Caco-2 (cell line): ENCODE results near the gene AHRR. TPM values are rescaled to one million over a fixed set of nuclear protein-coding genes. Genes with fewer than 3 reads are reported as not detected.

ENCODE experiments used
- BruUV-seq: library from RNA; stranded (reverse); fragments of 400-500 nt; replicated peaks from 2 replicates; lab custom pipeline; 2021; lab: Mats Ljungman, UMichigan
- CTCF ChIA-PET: fragments of 300-600 bp; sonication (Branson Sonifier 250); formaldehyde crosslinking; loops from one replicate; lab custom pipeline; 2022; ENCODE audit warnings: antibody characterized with exemption; lab: Charles Lee
- POLR2A ChIA-PET: fragments of 300-600 bp; sonication (Branson Sonifier 250); formaldehyde crosslinking; loops from one replicate; lab custom pipeline; 2022; ENCODE audit warnings: antibody characterized with exemption; lab: Charles Lee
- DNase-seq, 2 experiments: peaks; one replicate each; pipeline versions ENCODE4 v3.0.0 to v3.0.0-alpha.2; 2020 to 2022
- H3K27me3 ChIP-seq: replicated peaks from 2 replicates; pipeline ENCODE4 v1.6.0; 2011; ENCODE audit warnings: low read length; ENCODE audit not compliant: control insufficient read depth, insufficient read depth
- H3K36me3 ChIP-seq: 2 replicates; pipeline ENCODE4 v1.5.1; 2011; ENCODE audit warnings: low read length; ENCODE audit not compliant: control insufficient read depth, insufficient read depth
- H3K4me1 ChIP-seq: fragments of 250-450 bp; sonication (Bioruptor Pico); 2 replicates; pipeline ENCODE4 v1.5.1; 2020; ENCODE audit warnings: mild to moderate bottlenecking
- H3K4me3 ChIP-seq: 2 replicates; pipeline ENCODE4 v1.5.1; 2011; ENCODE audit warnings: low read depth, mild to moderate bottlenecking, control low read depth, low read length
- H3K9me3 ChIP-seq: fragments of 250-450 bp; sonication (Bioruptor Pico); 2 replicates; pipeline ENCODE4 v1.5.1; 2020; ENCODE audit warnings: mild to moderate bottlenecking, moderate library complexity
- H3K27ac Mint-ChIP-seq: one replicate; pipeline ENCODE4 v1.8.0; 2022; ENCODE audit warnings: mixed read lengths; ENCODE audit not compliant: unreplicated experiment
- H3K27me3 Mint-ChIP-seq: one replicate; pipeline ENCODE4 v1.8.0; 2022; ENCODE audit warnings: mixed read lengths; ENCODE audit not compliant: insufficient read depth, unreplicated experiment
- H3K36me3 Mint-ChIP-seq: one replicate; pipeline ENCODE4 v1.8.0; 2022; ENCODE audit warnings: mild to moderate bottlenecking, mixed read lengths; ENCODE audit not compliant: insufficient read depth, unreplicated experiment
- H3K4me1 Mint-ChIP-seq: one replicate; pipeline ENCODE4 v1.8.0; 2022; ENCODE audit warnings: low read depth, mixed read lengths; ENCODE audit not compliant: unreplicated experiment
- H3K4me3 Mint-ChIP-seq: one replicate; pipeline ENCODE4 v1.8.0; 2022; ENCODE audit warnings: mild to moderate bottlenecking, moderate library complexity, mixed read lengths; ENCODE audit not compliant: unreplicated experiment
- H3K9me3 Mint-ChIP-seq: one replicate; pipeline ENCODE4 v1.8.0; 2022; ENCODE audit warnings: mixed read lengths; ENCODE audit not compliant: unreplicated experiment
- CTCF ChIP-seq, 2 experiments: fragments of 200-600 bp in 1 of 2; IDR thresholded peaks; 1 replicate in 1 of 2; 2 replicates in 1 of 2; pipeline versions ENCODE4 v1.5.1 to v1.8.0; 2011 to 2022; ENCODE audit warnings: antibody characterized with exemption in 1 of 2, control low read depth in 1 of 2, inconsistent platforms in 1 of 2, low read depth in 1 of 2, low read length in 1 of 2, mild to moderate bottlenecking in 1 of 2, moderate library complexity in 1 of 2; ENCODE audit not compliant: insufficient read depth in 1 of 2, severe bottlenecking in 1 of 2, unreplicated experiment in 1 of 2
- intact Hi-C: fragments of 100-400 bp; cut with micrococcal nuclease; formaldehyde crosslinking; loops from one replicate; pipeline ENCODE4 v1.10.0; 2022; ENCODE audit not compliant: unreplicated experiment
- total RNA-seq: library from RNA; stranded (reverse); gene quantifications from 2 replicates; pipeline ENCODE4 v1.2.3, GENCODE V29; 2022

AHRR gene
- total RNA-seq, 1 experiment from 2014 or later: 1.1 TPM

- ChIA-PET POLR2A (no interaction called here), CTCF (interaction anchor here (1.2 kb wide), 1 partner anchor 12 kb away, joined by 3 read pairs; no protein-coding TSS in a partner anchor)
- DNase-seq: peak; percentile 35 to 40
- Histone ChIP-seq H3K27me3 (no peaks in the 10 kb centered on the region), H3K36me3 (peaks cover 4% of the 10 kb centered on the region), H3K9me3 (no peaks in the 10 kb centered on the region), H3K4me1 (peaks cover 7% of the 10 kb centered on the region; the same call in 1 of the 2 replicates), H3K4me3 (no peak overlapping the region)
- Mint-ChIP-seq H3K27ac (no peak overlapping the region), H3K4me1 (no peaks in the 10 kb centered on the region), H3K27me3 (no peaks in the 10 kb centered on the region), H3K9me3 (no peaks in the 10 kb centered on the region), H3K36me3 (peaks cover 63% of the 10 kb centered on the region), H3K4me3 (no peak overlapping the region)
- TF ChIP-seq CTCF (IDR thresholded peaks at IDR 0.05; ENCODE audit: insufficient read depth in 1 of 2, low read depth in 1 of 2, low read length in 1 of 2, severe bottlenecking in 1 of 2, unreplicated experiment in 1 of 2): no peak
- intact Hi-C loops: no loop called here
- no TSS peak for BruUV-seq
Measured at GRCh38 chr5:458547-459353, 137.2 kb downstream of the AHRR start.

GRCh38 chr5:459562-460272 is 138.2 kb downstream of the AHRR start:
- no peak for TF ChIP-seq CTCF (IDR thresholded peaks at IDR 0.05; ENCODE audit: insufficient read depth in 1 of 2, low read depth in 1 of 2, low read length in 1 of 2, severe bottlenecking in 1 of 2, unreplicated experiment in 1 of 2)
- BruUV-seq: no TSS peak
- ChIA-PET POLR2A (no interaction called here), CTCF (no interaction called here)
- no peaks in the 10 kb centered on the region for H3K9me3 Mint-ChIP-seq
- Histone ChIP-seq H3K4me3 (no peak overlapping the region), H3K36me3 (peaks cover 4% of the 10 kb centered on the region), H3K27me3 (no peaks in the 10 kb centered on the region), H3K4me1 (peaks cover 7% of the 10 kb centered on the region; the same call in 1 of the 2 replicates), H3K9me3 (no peaks in the 10 kb centered on the region)
- H3K36me3 Mint-ChIP-seq: peaks cover 54% of the 10 kb centered on the region
- H3K27ac Mint-ChIP-seq: no peak overlapping the region
- H3K4me3 Mint-ChIP-seq: no peak overlapping the region
- no peak for DNase-seq
- intact Hi-C loops: no loop called here
- no peaks in the 10 kb centered on the region for H3K27me3 Mint-ChIP-seq
- no peaks in the 10 kb centered on the region for H3K4me1 Mint-ChIP-seq

- DNase-seq: no peak
- Histone ChIP-seq H3K4me3 (no peak overlapping the region), H3K4me1 (peaks cover 7% of the 10 kb centered on the region; the same call in 1 of the 2 replicates), H3K27me3 (no peaks in the 10 kb centered on the region), H3K36me3 (peaks cover 4% of the 10 kb centered on the region), H3K9me3 (no peaks in the 10 kb centered on the region)
- H3K9me3 Mint-ChIP-seq: no peaks in the 10 kb centered on the region
- no peak overlapping the region for H3K27ac Mint-ChIP-seq
- H3K36me3 Mint-ChIP-seq: peaks cover 54% of the 10 kb centered on the region
- intact Hi-C loops: no loop called here
- H3K4me3 Mint-ChIP-seq: no peak overlapping the region
- TF ChIP-seq CTCF (IDR thresholded peaks at IDR 0.05; ENCODE audit: insufficient read depth in 1 of 2, low read depth in 1 of 2, low read length in 1 of 2, severe bottlenecking in 1 of 2, unreplicated experiment in 1 of 2): no peak
- ChIA-PET CTCF (no interaction called here), POLR2A (no interaction called here)
- no peaks in the 10 kb centered on the region for H3K27me3 Mint-ChIP-seq
- BruUV-seq: no TSS peak
- no peaks in the 10 kb centered on the region for H3K4me1 Mint-ChIP-seq
Measured at GRCh38 chr5:460273-460625, 138.7 kb downstream of the AHRR start.
